HG03432 (cell line): ENCODE measurements around the gene TBC1D1.

Experiments used
- ATAC-seq: cut with Tn5 transposase; IDR thresholded peaks from one replicate; pipeline ENCODE4 v1.9.1; 2021; ENCODE audit warnings: mild to moderate bottlenecking, moderate library complexity; ENCODE audit not compliant: unreplicated experiment

TBC1D1 gene

DNA sequence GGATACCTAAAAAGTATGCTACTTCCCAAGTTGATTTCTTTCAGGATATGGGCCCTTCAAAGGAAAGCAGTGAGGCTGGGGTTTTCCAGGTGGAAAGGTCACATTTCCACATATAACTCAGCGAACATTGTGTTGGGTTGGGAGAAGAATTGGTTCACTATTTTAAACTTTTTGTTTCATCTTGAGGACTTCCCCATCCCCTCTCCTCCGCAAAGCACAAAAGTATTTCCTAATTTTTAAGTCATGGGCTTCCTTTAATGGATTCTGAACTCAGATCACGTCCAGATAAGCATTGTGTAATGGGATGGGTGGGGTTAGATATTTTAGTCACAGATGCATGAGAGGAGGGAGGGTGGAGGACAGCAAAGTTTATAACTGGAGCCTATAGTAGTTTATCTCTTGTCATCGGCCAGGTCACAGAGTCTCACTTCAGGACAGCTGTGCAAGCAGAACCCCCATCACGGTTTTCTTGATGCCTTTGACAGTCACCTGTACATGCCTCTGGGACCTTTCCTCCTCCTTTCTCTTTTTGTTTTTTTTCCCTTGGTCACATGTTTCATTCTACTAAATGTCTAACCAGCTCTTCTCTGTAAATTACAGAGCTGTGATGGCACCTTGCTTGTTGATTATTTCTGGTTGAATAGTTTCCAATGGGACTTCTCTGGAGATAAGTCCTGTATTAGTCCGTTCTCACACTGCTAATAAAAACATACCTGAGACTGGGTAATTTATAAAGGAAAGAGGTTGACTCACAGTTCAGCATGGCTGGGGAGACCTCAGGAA lies 184.7 kb downstream of the TBC1D1 start:
- ATAC-seq: peak; percentile 31

DNA sequence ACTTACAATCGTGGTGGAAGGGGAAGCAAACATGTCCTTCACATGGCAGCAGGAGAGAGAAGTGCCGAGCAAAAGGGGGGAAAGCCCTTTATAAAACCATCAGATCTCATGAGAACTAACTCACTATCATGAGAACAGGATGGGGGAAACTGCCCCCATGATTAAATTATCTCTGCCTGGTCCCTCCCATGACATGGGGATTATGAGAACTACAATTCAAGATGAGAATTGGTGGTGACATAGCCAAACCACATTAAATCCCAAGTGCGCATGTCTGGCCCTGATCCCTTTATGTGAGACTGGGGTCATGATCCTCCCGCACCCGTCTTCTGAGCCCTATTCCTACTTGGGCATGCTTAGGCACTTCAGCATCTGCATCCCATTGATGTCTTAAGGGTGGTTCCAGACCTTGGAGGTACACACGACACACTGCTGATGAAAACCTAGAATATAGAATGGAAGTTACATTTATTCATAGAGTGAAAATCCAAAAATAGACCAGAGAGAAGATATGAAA lies 185.3 kb downstream of the TBC1D1 start:
- ATAC-seq: peak; percentile 42

DNA sequence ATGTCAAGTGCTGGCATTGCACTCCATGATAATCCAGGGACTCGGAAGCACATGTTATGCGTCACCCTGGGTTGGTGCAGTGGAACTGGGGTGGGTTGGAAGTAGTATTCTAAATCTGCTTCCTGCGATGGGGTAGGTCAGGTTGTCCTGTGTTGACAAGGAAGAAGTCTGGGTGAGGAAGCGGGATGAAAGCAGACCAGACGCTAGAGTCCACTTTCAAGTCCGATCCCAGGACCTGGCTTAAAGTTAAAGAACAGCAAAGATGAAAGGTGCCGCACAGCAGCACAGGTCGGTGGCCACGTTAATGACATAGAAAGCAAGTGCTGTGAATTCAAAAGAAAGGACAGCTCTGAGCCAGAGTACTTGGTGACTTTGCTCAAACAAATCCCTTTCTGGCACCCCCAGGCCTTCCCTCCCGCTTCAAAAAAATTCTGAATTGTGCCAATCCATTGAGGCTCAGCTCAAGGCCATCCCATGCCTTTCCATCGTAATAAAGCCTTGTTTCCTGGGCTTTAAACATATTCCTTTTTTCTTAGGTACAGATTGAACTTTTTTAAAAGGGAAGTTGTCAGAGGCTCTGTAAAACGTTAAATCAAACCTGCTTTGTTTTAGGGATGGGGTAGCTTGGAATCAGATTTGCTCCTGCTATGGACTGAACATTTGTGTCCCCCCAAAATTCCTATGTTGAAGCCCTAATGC lies 187.1 kb downstream of the TBC1D1 start:
- ATAC-seq: no peak

DNA sequence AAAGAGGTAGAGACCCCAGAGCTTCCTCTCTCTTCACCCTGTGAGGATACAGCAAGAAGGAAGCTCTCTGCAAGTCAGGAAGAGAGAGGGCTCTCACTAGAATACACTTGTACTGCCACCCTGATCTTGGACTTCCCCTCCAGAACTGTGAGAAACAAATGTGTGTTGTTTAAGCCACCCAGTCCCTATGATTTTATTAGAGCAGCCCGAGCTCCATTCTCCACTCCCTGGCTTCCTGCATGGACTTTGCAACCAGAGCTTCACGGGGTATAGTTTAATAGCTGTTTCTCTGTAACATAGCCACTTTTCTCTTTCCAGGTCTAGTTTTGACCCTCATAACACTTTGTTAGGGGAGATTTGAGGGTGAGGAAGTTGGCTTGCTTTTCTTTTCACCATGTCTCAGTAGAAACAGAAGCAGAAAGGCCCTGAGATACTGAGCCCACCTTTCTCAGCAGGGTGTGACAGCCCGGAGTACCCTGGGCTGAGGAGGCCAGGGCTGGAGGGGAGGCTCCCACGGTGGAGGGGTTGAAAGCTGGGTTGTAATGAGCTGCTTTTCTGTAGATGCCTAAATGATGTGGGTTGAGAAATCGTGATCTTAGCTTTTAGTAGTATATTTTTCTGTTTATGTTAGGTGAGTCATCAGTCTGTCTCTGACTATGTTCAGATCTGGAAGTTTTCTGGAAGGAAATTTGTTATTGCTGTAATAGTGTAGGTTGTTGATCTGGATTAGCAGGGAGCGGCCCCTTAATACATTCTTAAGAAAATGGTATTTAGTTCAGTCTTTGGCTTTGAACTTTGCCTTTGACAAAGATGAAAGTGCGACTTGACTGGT lies 187.9 kb downstream of the TBC1D1 start:
- peak; percentile 38 for ATAC-seq

DNA sequence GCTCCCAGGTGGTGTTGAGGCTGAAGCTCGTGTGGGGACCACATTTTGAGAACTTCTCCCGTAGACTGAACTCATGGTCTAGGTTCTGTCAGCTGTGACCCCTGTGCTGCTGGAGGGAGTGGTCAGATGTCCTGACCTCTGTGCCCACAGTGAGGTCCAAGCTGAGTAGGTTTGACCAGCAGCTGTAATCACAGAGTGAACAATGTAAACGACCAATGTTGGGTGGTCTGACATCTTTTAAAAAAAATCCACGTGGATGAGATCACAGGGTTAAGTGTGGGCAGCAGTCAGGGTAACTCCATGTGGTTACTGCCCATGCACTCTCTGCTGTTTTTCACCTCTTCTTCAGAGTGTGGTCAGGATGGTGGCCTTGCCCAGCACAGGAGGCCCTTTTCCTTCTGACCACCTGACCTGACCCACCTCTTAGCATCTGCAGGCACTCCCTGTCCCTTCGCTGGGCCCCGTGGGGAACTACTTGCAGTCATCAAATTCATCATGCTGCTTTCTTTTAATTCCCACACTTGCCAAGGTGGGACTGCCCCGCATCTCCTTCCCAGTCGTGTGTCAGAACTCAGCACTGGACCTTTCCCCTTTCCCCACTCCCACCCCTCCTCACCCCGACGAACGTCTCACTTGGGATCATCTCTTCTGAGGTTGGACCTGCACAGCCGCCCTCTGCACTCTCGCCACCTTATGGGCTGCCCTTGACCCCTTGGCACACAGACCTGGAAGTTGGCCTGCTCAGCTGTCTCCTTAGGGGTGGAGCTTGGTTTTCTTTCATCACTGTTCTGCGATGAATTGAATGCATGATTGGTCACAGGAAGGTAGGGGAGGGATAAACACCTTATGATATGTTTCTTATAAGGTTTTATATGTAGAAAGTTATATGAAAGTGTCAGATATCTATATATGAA lies 189.4 kb downstream of the TBC1D1 start:
- ATAC-seq: no peak

DNA sequence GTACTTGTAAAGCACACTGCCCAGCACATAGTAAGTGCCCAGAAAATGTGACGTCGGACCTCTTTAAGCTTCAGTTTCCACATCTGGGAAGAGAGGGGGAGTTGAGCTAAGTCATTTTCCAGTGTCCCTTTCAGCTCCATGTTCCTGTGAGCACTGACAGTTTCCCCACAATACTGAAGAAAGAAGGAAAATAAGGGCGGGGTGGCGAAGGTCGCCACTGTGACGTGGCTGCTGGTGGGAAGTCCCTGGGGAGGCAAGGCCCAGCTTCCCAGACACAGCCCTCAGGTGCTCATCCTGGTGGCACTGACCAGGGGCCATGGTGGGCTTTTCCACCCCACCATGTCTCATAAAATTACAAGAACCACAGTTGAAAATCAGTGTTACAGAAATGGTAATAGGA lies 191.1 kb downstream of the TBC1D1 start:
- ATAC-seq: no peak

DNA sequence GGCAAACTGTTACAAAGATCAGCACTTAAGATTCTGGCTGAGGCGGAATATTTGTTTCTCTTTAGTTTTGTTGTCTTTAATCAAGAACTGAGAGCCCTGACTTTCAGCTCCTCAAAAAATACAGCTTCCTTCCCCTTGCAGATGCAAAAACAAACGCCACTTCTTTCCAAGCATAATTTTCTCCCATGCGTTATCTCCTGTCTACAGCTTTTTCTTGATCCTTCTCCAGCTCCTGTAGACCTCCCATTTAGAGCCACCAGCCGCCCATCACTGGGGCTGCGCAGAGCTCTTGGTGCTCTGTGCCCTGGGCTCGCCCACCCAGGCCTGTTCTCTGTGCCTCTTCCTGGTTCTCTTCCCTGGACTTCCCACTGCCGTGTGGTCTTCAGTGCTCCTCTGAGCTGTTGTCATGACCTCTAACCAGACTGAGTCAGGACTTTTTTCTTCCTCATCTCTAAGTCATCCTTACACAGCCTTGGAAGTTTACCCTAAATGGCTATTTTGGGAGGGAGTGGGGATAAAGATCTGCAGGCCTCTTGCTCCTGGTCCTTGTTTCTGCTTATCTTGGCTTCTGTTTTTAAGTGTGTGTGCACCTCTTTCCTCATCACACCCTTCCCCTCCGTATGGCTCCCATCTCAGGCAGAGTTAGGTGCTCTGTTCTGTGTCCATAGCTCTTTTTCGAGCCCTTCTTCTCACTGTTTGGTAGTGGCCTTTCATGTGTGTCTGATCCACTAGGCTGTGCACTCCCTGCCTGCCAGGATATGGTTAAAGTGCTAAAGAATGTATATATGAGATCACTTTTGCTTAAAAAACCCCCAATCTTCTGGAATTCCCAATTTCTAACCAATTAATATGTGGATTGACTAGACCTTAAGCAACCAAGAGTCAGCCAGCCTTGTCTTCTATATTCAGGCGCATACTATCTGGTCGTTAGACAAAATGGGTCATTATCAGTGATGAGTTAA lies 191.8 kb downstream of the TBC1D1 start:
- ATAC-seq: no peak

DNA sequence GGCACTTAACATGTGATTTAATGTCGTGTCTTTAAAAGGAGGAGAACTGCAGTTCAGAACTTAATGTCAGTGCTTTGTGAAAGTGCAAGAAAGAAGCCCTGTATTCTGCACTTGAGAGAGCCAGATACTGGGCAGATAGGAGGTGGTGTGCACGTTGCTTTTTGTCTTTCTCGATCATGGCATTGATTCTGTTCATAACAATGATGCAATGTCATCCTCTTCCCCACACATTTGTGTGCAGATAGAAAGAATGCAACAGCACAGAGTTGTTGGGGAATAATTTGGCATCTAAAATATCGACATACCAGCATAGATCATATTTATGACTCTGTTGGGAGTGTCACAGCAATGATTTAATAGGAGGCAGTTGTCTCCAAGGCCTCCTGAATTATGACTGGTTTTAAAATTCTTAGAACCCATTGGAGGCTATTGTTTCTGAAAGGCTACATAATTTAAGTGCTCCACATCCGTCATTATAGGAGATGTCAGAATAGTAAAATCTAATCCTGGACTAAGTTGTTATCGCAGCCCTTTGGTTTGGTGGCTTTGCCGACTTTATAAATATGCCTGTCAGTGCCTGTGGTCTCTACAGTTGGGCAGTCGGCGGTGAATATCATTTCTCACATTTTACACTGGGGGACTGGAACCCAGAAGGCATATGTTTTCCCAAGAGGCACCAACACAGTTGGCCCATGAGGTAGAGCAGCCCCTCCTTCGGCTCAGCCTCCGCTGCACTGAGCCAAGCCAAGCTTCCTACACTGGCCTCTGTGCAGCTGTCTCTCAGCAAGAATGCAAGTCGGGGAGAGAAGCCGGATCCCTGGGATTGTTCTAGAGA lies 194.2 kb downstream of the TBC1D1 start:
- no peak for ATAC-seq

DNA sequence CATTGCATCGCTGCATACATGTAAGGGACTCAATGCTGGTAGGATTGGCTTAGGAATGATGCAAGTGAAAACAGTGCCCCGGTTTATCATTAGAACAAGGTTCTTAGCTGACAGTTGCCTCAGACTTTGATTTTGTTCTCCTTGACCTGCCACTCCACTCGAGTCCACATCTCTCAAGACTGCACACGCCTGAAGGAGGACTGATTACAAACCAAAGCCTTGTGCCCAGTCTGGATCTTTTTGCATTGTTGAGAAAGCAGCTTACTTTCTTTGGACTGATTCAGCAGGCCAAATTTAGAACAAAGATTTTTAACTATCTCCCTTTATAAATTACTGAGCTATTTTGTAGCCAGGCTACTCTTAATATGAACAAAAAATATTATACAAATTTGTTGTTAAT lies 194.9 kb downstream of the TBC1D1 start:
- ATAC-seq: no peak

DNA sequence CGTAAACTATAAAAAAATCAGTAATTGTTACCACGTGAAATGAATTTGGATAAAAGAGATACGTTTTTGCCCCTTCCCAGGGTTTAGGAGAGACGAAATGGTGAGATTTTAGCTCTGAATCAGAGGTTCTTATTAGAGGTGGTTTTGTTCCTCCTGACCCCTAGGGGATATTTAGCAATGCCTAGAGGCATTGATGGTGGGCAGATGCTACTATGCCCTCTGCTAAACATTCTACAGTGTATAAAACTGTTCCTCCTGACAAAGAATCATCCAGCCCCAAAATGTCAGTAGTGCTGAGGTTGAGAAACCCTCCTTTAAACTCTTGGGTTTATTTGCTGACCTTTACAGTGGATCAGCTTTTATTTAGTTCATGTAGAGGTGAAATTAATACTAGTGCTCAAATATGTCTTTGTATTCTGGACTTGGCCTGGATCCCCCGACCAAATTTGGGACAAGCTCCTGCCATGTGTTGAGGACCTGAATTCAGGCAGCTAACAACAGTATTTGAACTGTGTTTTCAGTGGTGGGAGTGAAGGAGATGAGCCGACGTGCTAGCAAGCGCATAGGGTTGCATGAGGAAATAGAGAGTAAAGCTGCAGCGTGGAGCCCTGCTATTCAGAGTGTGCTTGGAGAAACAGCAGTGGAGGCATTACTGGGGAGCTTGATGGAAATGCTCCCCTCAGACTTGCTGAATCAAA lies 195.4 kb downstream of the TBC1D1 start:
- ATAC-seq: no peak

DNA sequence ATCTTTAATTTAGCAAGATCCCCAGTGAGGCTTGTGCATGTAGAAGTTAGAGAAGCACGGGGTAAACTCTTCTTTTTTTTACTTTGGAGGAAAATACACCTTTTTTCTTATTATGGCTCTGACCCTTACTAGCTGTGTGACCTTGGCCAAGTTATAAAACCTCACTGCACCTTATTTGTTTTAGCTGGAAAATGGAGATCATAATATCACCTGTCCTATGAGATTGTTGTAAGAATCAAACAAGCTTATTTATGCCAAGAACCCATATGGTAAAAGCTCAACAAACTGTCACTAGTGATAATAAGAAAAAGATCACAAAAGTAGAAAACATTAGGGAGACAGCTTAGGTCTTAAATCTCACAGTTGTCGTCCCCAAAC lies 196.0 kb downstream of the TBC1D1 start:
- no peak for ATAC-seq

DNA sequence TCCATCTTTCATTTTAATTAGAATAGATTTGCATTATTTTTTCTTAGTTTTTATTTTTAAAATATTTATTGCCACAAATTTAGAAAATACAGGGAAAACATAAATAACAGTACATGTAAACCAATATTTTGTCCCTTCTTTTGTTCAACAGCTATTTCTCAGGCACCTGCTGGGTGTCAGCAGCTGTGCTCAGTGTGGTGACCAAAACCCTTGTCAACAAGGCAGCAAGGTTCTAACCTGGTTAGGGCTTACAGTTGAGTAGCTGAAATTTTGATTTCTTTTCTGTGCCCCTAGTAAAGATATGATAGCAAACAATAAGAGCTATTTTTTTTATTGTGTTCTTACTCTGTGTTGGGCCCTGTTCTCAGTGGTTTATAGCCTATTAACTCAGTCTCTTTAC lies 197.4 kb downstream of the TBC1D1 start:
- ATAC-seq: no peak

DNA sequence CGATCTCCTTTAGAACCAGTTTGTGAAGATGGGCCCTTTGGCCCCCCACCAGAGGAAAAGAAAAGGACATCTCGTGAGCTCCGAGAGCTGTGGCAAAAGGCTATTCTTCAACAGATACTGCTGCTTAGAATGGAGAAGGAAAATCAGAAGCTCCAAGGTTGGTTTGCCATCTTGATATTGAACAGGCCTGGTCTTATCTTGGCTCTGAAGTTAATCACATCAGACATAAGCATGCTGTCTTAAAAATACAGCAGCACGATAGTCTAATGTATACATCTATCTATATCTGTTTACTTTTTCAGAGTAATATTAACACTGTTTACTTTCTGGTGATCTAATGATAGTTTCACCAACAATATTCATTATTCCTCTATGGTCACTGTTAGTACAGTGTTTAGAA lies 199.1 kb downstream of the TBC1D1 start:
- ATAC-seq: no peak

DNA sequence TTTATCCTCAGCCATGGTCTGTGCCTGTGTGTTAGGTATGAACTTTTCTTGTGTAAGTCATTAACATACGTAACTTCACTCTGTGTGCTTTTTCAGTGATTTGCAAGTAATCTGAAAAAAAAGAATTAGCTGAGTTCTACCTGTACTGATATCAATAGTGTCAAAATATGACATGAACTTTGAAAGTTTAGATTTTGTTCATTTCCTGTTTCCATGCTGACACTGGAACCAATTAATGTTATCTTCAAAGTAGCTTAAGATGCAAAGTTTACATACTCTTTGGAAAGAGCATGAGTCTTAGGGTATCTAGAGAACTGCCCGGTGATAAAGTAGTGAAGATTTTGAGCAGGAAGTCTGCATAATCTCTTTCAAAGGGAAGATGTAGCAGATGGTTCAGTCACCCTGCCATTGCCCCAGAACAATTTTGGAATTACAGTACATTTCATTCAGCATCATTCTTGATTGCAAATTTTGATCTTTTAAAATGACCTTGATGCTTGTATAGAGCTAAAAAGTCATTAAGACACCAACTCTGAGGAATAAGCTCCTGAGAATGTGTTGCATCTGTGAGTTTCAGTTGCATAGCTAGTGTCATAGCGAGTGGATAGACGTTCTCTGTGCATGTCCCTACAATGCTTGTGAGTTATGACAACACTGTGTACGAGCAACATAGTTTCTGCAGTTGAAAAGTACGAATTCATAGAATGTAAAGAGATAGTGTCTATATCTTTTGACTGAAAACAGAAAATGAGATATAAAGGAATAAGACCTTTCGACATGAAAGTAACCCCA lies 199.8 kb downstream of the TBC1D1 start:
- no peak for ATAC-seq

DNA sequence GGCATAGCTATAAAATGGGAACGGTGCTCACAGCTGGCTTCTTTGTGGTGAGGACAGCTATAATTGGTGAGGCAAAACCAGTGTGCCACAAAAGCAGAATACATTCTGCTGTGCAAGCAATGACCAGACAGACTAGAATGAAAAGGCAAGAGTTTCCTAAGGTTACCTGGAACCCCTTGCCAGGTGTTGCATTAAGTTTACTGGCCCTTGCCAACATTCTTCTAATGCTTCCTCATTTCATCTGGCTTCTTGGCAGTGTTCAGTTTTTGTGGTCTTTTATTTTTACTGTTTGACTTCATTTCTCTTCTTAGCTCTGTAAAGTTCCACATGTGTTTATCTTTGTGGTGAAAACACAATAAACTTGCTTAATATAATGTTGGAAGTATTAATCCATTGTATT lies 200.8 kb downstream of the TBC1D1 start:
- ATAC-seq: no peak

DNA sequence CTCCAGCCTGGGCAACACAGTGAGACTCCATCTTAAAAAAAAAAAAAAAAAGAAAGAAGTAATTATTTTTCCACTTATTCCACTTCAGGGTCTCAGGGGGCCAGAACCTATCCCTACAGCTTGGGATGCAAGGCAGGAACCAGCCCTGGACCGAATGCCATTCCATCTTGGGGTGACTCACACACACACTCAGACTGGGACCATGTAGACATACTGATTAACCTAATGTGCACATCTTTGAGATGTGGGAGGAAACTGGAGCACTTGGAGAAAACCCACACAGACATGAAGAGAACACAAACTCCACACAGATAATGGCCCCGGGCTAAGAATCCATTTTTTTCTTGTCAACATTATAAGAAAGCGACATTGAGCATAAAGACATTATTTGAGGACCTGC lies 201.8 kb downstream of the TBC1D1 start:
- no peak for ATAC-seq

DNA sequence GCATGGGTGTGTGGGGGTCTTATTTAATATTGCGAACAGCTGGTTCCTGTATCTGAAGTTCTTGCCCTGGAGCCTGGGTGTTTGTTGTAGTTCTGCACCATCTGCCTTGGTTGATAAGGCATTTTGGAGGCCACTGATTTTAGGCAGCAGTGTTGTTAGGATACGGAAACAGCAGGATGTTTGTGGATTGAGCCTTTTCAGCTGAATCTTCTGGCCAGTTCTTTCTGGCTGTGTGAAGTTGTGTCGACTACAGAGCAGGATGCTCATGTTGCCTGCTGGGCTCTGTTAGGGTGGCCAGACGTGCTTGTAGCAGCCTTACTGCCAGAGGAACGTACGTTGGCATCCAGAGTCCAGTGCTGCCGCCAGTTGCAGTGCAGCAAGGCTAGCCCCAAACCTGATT lies 203.5 kb downstream of the TBC1D1 start:
- no peak for ATAC-seq
